Measurements from ENCODE around the gene ZBTB7C.

The ZBTB7C gene

GRCh38 chr18:48206887-48207286 lies 202.3 kb downstream of the ZBTB7C start:
- Histone ChIP-seq H3K36me3 (ENCODE audit: control insufficient read depth, insufficient read depth, low read length) (no peaks in the 10 kb centered on the region), H3K9me3 (ENCODE audit: control insufficient read depth, insufficient read depth, low read length) (no peaks in the 10 kb centered on the region), H3K27me3 (ENCODE audit: control insufficient read depth, insufficient read depth, low read length) (no peaks in the 10 kb centered on the region), H3K4me1 (ENCODE audit: control insufficient read depth, insufficient read depth, low read length) (no peaks in the 10 kb centered on the region; the same call in 1 of the 2 replicates), H3K4me3 (ENCODE audit: low read length) (no peak overlapping the region), H3K27ac (ENCODE audit: low read length) (no peak overlapping the region)
- DNase-seq (ENCODE audit: low read depth, low spot score) = no peak
- WGBS (ENCODE audit: insufficient coverage, insufficient read length) = no CpG with 5 or more reads among the region's 4 CpGs

GRCh38 chr18:48203961-48204666 lies 205.1 kb downstream of the ZBTB7C start:
- Histone ChIP-seq H3K36me3 (ENCODE audit: control insufficient read depth, insufficient read depth, low read length) (no peaks in the 10 kb centered on the region), H3K4me3 (ENCODE audit: low read length) (no peak overlapping the region), H3K9me3 (ENCODE audit: control insufficient read depth, insufficient read depth, low read length) (no peaks in the 10 kb centered on the region), H3K27me3 (ENCODE audit: control insufficient read depth, insufficient read depth, low read length) (no peaks in the 10 kb centered on the region), H3K27ac (ENCODE audit: low read length) (no peak overlapping the region), H3K4me1 (ENCODE audit: control insufficient read depth, insufficient read depth, low read length) (no peaks in the 10 kb centered on the region; the same call in 1 of the 2 replicates)
- no peak for DNase-seq (ENCODE audit: low read depth, low spot score)
- WGBS (ENCODE audit: insufficient coverage, insufficient read length) = no CpG with 5 or more reads among the region's 6 CpGs

DNA sequence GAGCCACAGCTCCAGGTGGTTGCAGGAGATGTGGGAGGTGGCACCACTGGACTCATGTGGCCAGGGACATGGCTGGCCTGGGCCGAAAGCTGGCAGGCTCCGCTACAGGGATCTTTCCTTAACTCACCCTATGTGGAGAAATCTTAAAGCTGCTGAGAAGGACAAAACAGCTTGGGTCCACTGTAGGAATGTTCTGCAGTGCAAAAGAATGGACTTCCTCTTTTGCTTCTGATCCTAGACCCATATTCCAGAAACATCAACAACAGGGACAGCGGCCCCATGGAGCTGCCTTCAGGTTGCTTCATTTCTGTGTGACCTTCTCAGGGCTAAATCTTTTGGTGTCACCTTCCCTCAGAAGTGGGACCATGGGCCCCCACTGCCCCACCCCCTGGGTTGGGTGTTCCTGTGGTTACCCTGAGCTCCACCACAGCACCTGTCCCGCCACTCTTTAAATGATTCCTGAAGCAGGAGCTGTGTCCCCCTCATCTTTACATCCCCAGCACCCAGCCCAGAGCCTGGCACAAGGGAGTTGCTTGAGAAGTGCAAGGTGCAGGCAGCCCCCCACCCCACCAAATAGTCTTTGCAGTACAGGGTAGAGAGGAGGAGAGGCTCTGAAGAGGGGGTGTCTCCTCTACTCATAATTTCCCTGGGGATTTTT lies 205.8 kb downstream of the ZBTB7C start:
- no peaks in the 10 kb centered on the region; the same call in 1 of the 2 replicates for H3K4me1 ChIP-seq (ENCODE audit: control insufficient read depth, insufficient read depth, low read length)
- no peak overlapping the region for H3K27ac ChIP-seq (ENCODE audit: low read length)
- no peaks in the 10 kb centered on the region for H3K9me3 ChIP-seq (ENCODE audit: control insufficient read depth, insufficient read depth, low read length)
- no peaks in the 10 kb centered on the region for H3K36me3 ChIP-seq (ENCODE audit: control insufficient read depth, insufficient read depth, low read length)
- no CpG with 5 or more reads among the region's 4 CpGs for whole genome bisulfite sequencing (ENCODE audit: insufficient coverage, insufficient read length)
- H3K4me3 ChIP-seq (ENCODE audit: low read length) = no peak overlapping the region
- no peak for DNase-seq (ENCODE audit: low read depth, low spot score)
- no peaks in the 10 kb centered on the region for H3K27me3 ChIP-seq (ENCODE audit: control insufficient read depth, insufficient read depth, low read length)

GRCh38 chr18:48202350-48203260 lies 206.6 kb downstream of the ZBTB7C start:
- Histone ChIP-seq H3K27me3 (ENCODE audit: control insufficient read depth, insufficient read depth, low read length) (no peaks in the 10 kb centered on the region), H3K4me1 (ENCODE audit: control insufficient read depth, insufficient read depth, low read length) (no peaks in the 10 kb centered on the region; the same call in 1 of the 2 replicates), H3K4me3 (ENCODE audit: low read length) (no peak overlapping the region), H3K9me3 (ENCODE audit: control insufficient read depth, insufficient read depth, low read length) (no peaks in the 10 kb centered on the region), H3K27ac (ENCODE audit: low read length) (no peak overlapping the region), H3K36me3 (ENCODE audit: control insufficient read depth, insufficient read depth, low read length) (no peaks in the 10 kb centered on the region)
- no CpG with 5 or more reads among the region's 15 CpGs for WGBS (ENCODE audit: insufficient coverage, insufficient read length)
- no peak for DNase-seq (ENCODE audit: low read depth, low spot score)

- H3K27ac ChIP-seq (ENCODE audit: low read length) = no peak overlapping the region
- H3K9me3 ChIP-seq (ENCODE audit: control insufficient read depth, insufficient read depth, low read length) = no peaks in the 10 kb centered on the region
- H3K4me1 ChIP-seq (ENCODE audit: control insufficient read depth, insufficient read depth, low read length) = no peaks in the 10 kb centered on the region; the same call in 1 of the 2 replicates
- no CpG with 5 or more reads among the region's 9 CpGs for WGBS (ENCODE audit: insufficient coverage, insufficient read length)
- DNase-seq (ENCODE audit: low read depth, low spot score) = no peak
- no peaks in the 10 kb centered on the region for H3K27me3 ChIP-seq (ENCODE audit: control insufficient read depth, insufficient read depth, low read length)
- H3K36me3 ChIP-seq (ENCODE audit: control insufficient read depth, insufficient read depth, low read length) = no peaks in the 10 kb centered on the region
- no peak overlapping the region for H3K4me3 ChIP-seq (ENCODE audit: low read length)
Measured at GRCh38 chr18:48202006-48202348, 207.2 kb downstream of the ZBTB7C start.

- WGBS (ENCODE audit: insufficient coverage, insufficient read length) = no CpG with 5 or more reads among the region's 10 CpGs
- H3K27ac ChIP-seq (ENCODE audit: low read length) = no peak overlapping the region
Measured at GRCh38 chr18:48201337-48202005, 207.7 kb downstream of the ZBTB7C start.

DNA sequence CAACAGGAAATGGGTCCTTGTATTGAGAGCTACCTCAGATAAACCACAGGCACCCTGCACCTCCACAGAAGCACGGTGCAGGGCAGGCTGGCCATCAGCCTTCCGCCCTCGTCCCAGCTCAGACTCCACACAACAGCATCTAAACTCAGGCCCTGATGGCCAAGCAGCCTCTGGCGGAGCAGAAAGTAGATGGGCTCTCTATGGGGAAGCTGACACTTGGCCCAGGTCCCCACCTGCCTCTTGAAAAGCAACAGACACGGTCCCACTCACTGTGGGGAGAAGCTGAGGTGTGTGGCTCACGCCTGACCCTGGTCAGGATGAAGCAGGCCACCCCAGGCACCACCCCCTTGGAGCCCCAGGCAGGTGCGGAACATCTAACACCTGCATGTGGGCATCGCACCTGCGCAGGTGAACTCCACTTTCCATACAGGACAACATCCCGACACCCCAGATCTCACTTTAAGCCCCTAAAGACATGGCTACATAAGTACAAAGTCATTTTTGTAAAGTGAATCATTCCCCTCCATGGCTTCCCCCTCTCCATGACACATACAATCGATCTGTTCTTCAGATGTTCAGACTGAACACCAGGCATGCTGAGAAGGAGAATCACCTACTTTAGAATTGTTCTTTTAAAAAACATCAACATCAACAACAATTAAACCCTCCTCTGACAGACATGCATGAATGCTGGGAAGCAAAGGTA lies 208.4 kb downstream of the ZBTB7C start:
- Histone ChIP-seq H3K36me3 (ENCODE audit: control insufficient read depth, insufficient read depth, low read length) (no peaks in the 10 kb centered on the region), H3K27ac (ENCODE audit: low read length) (no peak overlapping the region), H3K4me1 (ENCODE audit: control insufficient read depth, insufficient read depth, low read length) (no peaks in the 10 kb centered on the region; the same call in 1 of the 2 replicates), H3K4me3 (ENCODE audit: low read length) (no peak overlapping the region), H3K9me3 (ENCODE audit: control insufficient read depth, insufficient read depth, low read length) (no peaks in the 10 kb centered on the region), H3K27me3 (ENCODE audit: control insufficient read depth, insufficient read depth, low read length) (no peaks in the 10 kb centered on the region)
- DNase-seq (ENCODE audit: low read depth, low spot score) = no peak
- no CpG with 5 or more reads among the region's 11 CpGs for whole genome bisulfite sequencing (ENCODE audit: insufficient coverage, insufficient read length)

More at GRCh38 chr18:48201337-48202005, 207.7 kb downstream of the ZBTB7C start:
- Histone ChIP-seq H3K9me3 (ENCODE audit: control insufficient read depth, insufficient read depth, low read length) (no peaks in the 10 kb centered on the region), H3K4me1 (ENCODE audit: control insufficient read depth, insufficient read depth, low read length) (no peaks in the 10 kb centered on the region; the same call in 1 of the 2 replicates), H3K36me3 (ENCODE audit: control insufficient read depth, insufficient read depth, low read length) (no peaks in the 10 kb centered on the region), H3K27me3 (ENCODE audit: control insufficient read depth, insufficient read depth, low read length) (no peaks in the 10 kb centered on the region), H3K4me3 (ENCODE audit: low read length) (no peak overlapping the region)
- no peak for DNase-seq (ENCODE audit: low read depth, low spot score)

- no peaks in the 10 kb centered on the region for H3K36me3 ChIP-seq (ENCODE audit: control insufficient read depth, insufficient read depth, low read length)
- WGBS (ENCODE audit: insufficient coverage, insufficient read length) = no CpG with 5 or more reads among the region's 3 CpGs
- no peaks in the 10 kb centered on the region; the same call in 1 of the 2 replicates for H3K4me1 ChIP-seq (ENCODE audit: control insufficient read depth, insufficient read depth, low read length)
- H3K27ac ChIP-seq (ENCODE audit: low read length) = no peak overlapping the region
- H3K4me3 ChIP-seq (ENCODE audit: low read length) = no peak overlapping the region
- DNase-seq (ENCODE audit: low read depth, low spot score) = no peak
- H3K9me3 ChIP-seq (ENCODE audit: control insufficient read depth, insufficient read depth, low read length) = no peaks in the 10 kb centered on the region
- no peaks in the 10 kb centered on the region for H3K27me3 ChIP-seq (ENCODE audit: control insufficient read depth, insufficient read depth, low read length)
Measured at GRCh38 chr18:48199399-48199798, 209.8 kb downstream of the ZBTB7C start.

DNA sequence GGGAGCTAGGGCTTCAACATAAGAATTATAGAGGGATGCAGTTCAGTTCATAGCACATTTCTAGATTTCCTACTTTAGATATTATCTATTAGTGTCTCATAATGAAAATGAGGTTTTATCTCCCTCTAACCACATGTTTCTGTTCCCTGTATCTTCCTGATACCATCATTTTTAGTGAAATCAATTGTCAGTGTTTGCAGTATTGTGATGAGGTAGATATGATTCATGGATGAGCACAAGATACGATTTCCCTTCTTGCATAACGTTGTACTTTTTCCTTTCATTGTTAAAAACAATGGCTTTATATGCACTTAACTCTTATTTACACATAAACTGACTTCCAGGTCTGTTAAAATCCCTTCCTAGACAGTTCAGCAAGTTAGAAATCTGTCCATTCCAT lies 211.4 kb downstream of the ZBTB7C start:
- DNase-seq (ENCODE audit: low read depth, low spot score) = no peak
- H3K4me3 ChIP-seq (ENCODE audit: low read length) = no peak overlapping the region
- H3K36me3 ChIP-seq (ENCODE audit: control insufficient read depth, insufficient read depth, low read length) = no peaks in the 10 kb centered on the region
- H3K4me1 ChIP-seq (ENCODE audit: control insufficient read depth, insufficient read depth, low read length) = no peaks in the 10 kb centered on the region; the same call in 1 of the 2 replicates
- no peaks in the 10 kb centered on the region for H3K27me3 ChIP-seq (ENCODE audit: control insufficient read depth, insufficient read depth, low read length)
- no peak overlapping the region for H3K27ac ChIP-seq (ENCODE audit: low read length)
- no peaks in the 10 kb centered on the region for H3K9me3 ChIP-seq (ENCODE audit: control insufficient read depth, insufficient read depth, low read length)
- WGBS (ENCODE audit: insufficient coverage, insufficient read length) = no CpG with 5 or more reads among the region's 2 CpGs

Measured in iPS DF 6.9 (cell line).